Activated CD8-positive, alpha-beta memory T cell treated with anti-CD3 and anti-CD28 coated beads for 36 hours (primary cell): ENCODE results near the gene SIRPG. TPM values are rescaled to one million over a fixed set of nuclear protein-coding genes. Genes with fewer than 3 reads are reported as not detected.
"Not testable (repeated sequence)": the region's sequence is repeated elsewhere in the genome, so short reads cannot be mapped to it uniquely, and the experiment has no call there.

Source experiments
- CTCF ChIA-PET: fragments of 350-600 bp; sonication (Branson Sonifier 250); formaldehyde crosslinking; loops from one replicate; lab custom pipeline; 2021; ENCODE audit warnings: antibody characterized with exemption; lab: Charles Lee
- POLR2A ChIA-PET: fragments of 350-600 bp; sonication (Branson Sonifier 250); formaldehyde crosslinking; loops from one replicate; lab custom pipeline; 2021; ENCODE audit warnings: antibody characterized with exemption; lab: Charles Lee
- total RNA-seq, 2 experiments: library from RNA; stranded (reverse); gene quantifications; one replicate each; pipeline ENCODE4 v1.2.3, GENCODE V29; 2021

Gene SIRPG
- 10 to 100 TPM; 16.5 to 16.8 TPM for total RNA-seq

DNA sequence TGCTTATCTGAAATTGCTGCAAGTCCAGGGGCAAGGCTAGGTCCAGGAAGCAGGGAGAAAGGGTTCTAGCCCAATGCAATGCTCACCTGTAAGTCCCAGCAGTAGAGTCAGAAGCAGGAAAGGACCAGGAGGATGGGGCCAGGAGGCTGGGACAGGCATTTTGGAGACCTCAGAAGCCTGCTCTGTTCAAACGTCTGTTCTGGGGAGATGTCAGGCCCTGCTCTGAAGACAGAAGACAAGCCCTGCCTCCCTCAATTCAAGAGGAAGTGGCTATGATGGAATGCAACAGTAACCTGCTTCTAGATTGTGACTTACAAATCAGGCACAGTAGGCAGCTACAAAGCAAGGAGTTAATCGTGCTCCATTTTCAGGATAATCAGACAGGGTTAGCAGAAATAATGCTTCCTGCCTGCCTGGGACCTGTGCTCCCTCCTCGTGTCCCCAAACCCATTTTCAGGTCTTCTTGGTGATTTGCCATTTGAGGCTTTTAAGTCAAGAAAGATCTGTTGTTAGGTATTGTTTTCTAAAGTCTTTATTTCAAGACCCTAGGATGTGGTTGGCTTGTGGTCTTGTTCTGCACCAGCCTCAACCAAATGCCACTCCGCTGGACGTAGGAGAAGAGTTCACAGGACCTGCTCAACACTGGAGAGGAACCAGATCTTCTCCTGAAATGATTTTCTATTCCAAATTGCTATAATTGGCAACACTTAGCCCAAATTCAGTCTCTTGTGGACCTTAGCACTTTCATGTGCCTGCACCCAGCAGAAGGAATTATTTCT, at the start of gene SIRPG:
TSS of gene SIRPG (minus strand) at position 224 of the 779 bp plus-strand sequence. CDS start at position 159, 65 bp downstream.
- POLR2A ChIA-PET, result no interaction called here
- CTCF ChIA-PET, result interaction anchor here (1.1 to 1.9 kb wide), 2 partner anchors 8 to 18 kb away, joined by 3 to 6 read pairs; no protein-coding TSS in a partner anchor

DNA sequence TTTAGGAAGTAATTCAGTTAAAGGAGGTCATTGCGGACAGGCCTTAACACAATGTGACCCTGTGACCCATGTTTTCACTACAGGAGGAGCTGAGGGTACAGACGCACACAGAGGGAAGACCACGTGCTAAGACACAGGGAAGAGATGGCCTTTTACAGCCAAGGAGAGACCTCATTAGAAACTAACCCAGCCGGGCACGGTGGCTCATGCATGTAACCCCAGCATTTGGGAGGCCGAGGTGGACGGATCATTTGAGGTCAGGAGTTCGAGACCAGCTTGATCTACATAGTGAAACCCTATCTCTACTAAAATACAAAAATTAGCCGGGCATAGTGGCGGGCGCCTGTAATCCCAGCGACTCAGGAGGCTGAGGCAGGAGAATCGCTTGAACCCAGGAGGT, 49.3 kb upstream of the SIRPG start:
- CTCF ChIA-PET, result not testable (repeated sequence)

DNA sequence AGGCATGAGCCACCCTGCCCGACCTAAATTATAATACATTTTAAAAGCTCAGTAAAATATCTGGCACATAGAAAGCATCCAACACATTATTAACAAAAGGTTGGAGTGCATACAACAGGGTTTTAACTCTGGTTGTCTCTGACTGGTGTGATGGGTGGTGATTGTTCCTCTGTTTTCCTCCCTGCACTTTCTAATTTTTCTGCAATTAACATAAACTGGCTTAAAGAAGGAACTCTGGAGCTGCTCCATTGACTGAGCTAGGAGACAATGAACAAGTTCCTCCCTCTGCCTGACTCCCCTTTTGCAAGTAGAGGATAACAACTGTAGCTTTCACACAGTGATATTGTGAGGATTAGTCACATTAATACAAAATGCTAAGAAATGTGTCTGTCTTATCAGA, 48.5 kb upstream of the SIRPG start:
- POLR2A ChIA-PET, result no interaction called here
- CTCF ChIA-PET, result interaction anchor here (0.7 kb wide), 1 partner anchor 21 kb away, joined by 3 read pairs; no protein-coding TSS in a partner anchor

More for the DNA sequence above, 49.3 kb upstream of the SIRPG start:
- POLR2A ChIA-PET, result not testable (repeated sequence)

DNA sequence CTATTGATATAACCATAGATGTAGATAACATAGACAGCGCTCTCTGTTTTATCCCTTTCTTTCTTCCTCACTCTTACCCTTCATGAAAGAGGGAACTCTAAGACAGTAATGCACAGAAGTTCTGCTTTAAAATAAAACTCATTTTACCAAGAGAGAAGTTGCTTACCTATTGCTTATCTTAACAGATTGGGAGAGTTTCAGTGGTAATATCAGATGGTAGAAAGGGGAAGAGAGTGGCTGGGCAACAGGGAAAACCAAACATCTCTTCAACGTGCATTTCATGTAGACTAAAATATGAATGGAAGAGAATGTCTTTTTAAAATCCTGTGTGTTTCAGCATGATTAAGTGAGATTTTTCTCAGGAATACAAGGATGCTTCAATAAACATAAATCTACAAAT, 45.3 kb upstream of the SIRPG start:
- ChIA-PET CTCF (no interaction called here), POLR2A (no interaction called here)

DNA sequence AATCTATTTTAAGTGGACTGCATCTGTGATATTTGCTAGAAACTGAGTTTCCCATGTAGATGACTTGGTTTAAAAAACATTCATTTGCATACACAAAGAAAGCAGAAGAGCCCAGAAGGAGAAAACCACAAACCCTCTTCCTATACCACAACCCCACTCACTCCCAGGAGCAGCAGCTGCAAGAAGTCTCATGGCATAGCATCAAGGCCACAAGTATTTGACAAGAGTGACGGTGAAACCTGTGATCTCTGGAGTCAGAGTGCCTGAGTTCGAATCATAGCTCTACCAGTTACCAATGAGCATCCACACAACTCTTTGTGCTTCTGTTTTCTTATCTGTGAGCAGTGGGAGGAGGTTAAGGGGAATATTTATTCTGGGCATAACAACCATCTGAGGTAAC, 44.7 kb upstream of the SIRPG start:
- CTCF ChIA-PET, result no interaction called here
- POLR2A ChIA-PET, result no interaction called here

DNA sequence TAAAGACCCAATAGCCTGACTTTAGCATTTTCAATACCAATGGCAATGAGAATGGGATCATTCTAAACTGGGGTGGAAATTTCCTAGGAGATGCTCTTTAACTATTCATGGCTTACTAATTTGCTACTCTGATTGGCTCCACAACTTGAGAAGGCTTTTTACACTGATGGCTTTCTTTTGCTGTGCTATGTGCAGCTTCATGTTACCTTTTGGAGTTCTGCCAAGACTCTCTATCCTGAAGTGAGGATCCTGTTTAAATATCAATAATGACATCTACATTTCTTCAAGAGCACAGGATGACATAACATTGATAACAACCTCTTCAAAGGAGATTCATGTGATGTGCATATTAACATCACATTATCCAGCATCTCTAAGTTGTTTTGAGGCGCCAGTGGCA, 43.4 kb upstream of the SIRPG start:
- POLR2A ChIA-PET, result no interaction called here

DNA sequence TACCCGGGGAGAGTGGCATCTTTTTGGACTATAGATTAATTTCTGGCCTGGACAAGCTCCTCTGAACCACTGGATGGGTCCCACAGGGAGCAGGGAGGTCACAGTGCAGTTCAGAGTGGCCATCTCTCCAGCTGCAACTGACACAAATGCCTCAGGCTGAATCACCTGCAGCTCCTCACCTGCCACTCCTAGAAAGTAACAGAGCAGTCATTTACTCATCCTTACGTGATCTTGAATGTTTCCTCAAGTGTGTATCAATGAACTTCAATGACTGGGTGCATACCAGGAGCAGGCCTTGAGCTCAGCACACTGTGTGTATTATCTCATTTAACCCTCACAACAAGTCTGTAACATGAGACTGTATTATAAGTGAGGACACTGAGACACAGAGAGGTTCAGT, 40.0 kb upstream of the SIRPG start:
- POLR2A ChIA-PET, result no interaction called here
- CTCF ChIA-PET, result interaction anchor here (0.7 to 2.2 kb wide), 2 partner anchors 37 to 793 kb away, joined by 5 to 7 read pairs; no protein-coding TSS in a partner anchor

More for the DNA sequence above, 43.4 kb upstream of the SIRPG start:
- CTCF ChIA-PET, result interaction anchor here (1.2 kb wide), 1 partner anchor 76 kb away, joined by 3 read pairs; no protein-coding TSS in a partner anchor

DNA sequence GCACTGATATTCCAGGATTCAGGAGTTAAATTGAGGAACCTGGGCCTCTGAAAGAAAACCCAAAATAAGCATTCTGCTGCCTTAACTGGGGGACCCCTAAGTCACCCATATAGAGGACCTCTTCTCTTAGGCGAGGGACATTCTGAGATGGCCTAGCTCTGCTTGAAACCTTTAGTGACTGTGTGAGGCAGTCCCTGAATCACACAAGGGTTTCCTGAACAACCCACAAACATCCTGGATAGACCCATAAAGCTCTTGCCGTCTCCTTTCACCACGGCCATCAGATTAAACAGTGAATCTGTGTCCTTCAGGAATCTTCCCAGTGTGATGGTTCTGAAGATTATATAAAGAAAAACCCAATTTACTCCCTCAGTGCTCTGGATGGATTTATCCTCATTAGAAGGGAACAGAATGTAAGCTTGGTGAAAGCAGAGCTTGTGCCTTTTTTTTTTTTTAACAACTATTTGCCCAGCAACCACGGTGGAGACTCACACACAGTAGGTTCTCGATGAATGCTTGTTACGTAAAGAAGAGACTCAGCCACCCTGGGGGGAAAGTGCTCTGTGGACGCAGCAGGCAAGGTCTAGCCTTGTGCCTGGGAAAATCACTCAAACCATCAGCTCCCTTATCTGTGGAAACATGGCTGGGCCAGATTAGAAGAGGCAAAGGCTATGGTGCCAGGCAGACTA, 39.1 kb upstream of the SIRPG start:
- POLR2A ChIA-PET, result no interaction called here
- CTCF ChIA-PET, result interaction anchor here (1.0 to 2.2 kb wide), 2 partner anchors 15 to 38 kb away, joined by 4 to 7 read pairs; no protein-coding TSS in a partner anchor

DNA sequence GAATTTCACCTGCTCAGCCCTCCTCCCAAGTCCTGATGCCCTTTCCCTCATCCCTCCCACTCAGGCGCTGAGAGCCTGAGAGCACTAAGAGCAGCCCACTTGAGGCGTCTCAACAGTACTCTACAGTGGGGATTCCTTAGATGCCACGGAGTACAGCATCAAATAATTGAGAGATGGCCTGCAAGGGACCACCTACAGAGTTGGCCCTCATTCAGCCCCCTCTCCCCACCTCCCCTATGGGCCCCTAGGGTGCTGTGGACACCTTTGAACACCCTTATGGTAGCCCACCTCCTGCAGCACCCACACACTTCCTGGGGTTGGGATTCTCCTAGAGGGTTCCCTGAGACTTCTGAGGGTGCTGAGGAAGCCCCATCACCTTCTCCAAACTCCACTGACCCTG, 37.1 kb upstream of the SIRPG start:
- POLR2A ChIA-PET, result no interaction called here
- CTCF ChIA-PET, result no interaction called here

DNA sequence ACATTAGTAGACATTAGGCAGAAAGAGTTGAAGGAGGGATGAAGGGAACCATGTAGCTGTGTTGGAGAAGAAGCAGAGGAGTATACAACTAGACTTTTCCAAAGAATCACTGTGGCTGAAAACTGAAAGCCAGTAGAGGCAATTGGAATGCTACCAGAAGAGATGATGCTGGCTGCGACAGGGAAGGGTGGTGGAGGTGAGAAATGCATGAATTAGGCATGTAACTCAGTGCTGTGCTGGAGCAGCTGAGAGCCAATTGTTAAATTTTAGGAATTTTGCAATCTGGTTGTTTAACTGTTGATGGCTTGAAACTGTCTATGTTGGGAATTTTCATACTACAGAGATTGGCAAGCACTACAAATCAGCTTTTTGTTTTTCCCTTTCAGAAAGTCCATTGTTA, 35.8 kb upstream of the SIRPG start:
- POLR2A ChIA-PET, result no interaction called here
- CTCF ChIA-PET, result no interaction called here

DNA sequence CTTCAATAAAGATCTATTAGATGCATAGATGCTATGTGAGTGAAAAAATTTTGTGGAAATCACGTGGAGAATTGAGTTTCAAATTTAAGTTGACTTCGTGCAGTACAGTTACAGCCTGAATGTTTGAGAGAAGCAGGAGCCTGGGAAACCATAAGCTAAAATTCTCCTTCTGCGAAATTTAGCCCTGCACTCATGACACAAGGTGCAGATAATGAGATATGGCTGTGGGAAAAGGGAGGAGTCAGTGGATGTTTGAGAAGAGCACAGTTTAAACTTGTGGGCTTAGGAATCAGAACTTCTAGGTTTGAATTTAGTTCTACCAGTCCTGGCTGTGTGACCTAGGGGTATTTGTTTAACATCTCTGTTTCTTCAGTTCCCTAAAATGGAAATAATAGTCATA, 32.1 kb upstream of the SIRPG start:
- POLR2A ChIA-PET, result no interaction called here
- CTCF ChIA-PET, result no interaction called here

DNA sequence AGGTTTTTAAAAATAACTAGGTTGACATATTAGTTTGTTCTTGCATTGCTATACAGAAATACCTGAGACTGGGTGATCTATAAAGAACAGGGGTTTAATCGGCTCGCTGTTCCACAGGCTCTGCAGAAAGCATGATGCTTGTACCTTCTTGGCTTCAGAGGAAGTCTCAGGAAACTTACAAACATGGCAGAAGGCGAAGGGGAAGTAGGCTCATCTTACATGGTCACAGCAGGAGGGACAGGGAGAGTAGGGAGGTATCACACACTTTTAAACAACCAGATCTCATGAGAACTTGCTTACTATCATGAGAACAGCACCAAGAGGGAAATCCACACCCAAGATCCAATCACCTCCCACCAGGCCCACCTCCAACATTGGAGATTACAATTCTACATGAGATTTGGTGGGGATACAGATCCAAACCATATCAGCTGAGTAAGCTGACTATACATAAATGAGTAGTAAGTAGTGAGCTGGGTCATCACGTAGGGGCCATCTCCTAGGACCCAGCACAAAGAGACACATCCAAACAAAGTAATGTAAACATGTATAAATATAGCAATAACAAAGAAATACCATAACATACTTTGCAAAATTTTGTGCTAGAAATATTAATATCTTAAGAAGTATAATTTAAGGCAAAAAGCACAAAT, 31.4 kb upstream of the SIRPG start:
- CTCF ChIA-PET, result no interaction called here
- POLR2A ChIA-PET, result no interaction called here

DNA sequence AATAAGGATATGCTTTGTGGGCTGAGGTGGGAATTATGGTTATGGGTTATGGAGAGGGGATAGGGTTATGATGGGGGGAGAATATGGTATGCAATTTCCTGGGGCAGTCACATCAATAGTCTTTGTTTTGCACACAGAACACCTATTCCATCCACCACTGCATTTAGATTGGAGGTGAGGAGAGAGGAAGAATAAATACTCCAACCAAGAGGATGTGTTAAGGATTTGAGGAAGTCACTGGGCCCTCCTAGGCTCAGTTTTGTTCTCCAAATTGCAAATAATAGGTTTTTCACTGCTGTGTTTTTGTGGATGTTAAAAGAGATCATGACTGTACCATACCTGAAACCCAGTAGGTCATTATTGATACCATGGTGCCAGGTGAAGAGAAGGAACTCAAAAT, 29.5 kb upstream of the SIRPG start:
- POLR2A ChIA-PET, result no interaction called here
- CTCF ChIA-PET, result interaction anchor here (1.1 kb wide), 1 partner anchor 13 kb away, joined by 3 read pairs; no protein-coding TSS in a partner anchor

DNA sequence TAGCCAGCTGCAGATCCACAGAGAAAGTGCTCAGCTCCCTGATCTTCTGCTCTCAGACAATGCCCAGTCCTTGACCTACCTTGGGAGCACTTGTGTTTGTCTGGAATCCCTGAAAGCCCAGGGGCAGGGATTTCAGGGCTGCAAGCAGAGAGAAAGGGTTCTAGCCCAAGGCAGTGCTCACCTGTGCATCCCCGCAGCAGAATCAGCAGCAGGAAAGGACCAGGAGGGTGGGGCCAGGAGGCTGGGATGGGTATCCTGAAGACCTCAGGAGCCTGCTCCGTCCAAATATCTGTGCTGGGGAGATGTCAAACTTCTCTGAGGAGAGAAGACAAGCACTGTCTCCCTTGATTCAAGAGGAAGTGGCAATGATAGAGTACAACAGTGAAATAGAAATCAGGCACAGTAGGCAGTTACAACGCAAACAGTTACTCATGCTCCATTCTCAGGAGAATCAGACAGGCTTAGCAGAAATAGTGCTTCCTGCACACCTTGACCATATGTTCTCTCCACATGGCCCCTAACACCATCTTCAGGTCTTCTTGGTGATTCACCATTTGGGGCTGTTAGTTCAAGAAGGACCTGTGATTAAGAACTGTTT, 28.7 kb upstream of the SIRPG start:
- POLR2A ChIA-PET, result no interaction called here
- CTCF ChIA-PET, result interaction anchor here (1.1 kb wide), 1 partner anchor 14 kb away, joined by 3 read pairs; no protein-coding TSS in a partner anchor

DNA sequence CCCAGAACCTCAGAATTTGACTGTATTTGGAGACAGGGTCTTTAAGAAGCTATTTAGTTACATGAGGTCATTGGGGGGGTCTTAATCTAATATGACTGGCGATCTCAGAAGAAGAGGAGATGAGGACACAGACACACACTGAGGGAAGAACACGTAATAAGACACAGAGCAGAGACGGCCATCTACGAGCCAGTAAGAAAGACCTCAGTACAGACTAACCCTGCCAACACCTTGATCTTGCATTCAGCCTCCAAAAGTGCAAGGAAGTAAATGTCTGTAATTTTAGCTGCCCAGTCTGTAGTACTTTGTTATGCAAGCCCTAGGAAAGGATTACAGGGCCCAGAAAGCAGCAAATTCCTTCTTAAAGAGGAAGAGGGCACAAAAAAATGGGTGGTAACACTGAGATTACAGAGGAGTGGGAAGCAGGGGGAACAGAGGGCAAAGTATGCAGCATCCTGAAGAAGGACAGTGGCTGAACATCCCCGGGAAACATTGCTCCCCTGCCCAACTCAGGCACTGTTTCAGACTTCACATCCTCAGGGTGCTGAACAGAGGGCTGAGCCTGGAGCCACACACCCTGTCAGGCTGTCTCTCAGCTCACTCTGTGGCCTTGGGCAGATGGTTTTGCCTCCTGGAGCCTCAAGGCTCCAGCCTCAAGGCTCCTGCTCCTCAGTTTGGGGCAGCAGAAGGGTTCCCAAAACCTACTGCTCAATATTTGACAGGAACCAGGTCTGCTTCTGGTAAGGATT, 27.9 kb upstream of the SIRPG start:
- POLR2A ChIA-PET, result no interaction called here

DNA sequence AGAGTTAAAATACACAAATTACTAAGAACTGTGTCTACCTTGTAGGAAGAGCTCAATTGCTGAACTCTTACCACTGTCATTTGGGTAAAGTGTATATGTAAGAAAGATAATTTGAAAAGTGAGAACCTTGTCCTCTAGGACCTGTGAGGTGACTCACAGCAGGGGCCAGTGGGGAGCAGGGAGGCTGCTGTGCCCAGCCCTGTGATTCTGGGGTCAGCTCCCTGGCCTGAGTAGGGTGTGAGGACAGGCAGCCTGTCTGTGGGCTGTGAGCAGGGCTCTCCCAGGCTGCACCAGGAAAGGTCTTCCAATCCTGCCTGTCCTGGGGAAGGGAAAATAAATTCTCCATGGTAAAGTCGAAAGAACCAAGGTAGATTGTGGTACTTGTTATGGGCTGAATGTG, 27.3 kb upstream of the SIRPG start:
- POLR2A ChIA-PET, result no interaction called here
- CTCF ChIA-PET, result interaction anchor here (0.5 kb wide), 1 partner anchor 21 kb away, joined by 3 read pairs; no protein-coding TSS in a partner anchor

More for the DNA sequence above, 27.9 kb upstream of the SIRPG start:
- CTCF ChIA-PET, result no interaction called here

DNA sequence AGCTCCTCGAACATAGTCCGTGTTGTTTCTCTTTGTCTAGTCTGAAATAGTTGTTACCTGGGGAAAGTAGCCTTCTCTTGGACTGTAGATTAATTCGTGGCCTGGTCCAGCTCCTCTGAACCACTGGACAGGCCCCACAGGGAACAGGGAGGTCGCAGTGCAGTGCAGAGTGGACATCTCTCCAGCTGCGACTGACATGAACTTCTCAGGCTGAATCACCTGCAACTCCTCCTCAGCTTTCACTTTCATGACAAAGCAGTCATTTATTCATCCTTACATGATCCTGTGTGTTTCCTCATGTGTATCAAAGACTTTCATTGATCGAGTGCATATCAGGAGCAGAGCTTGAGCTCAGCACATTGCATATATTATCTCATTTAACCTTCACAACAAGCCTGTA, 19.1 kb upstream of the SIRPG start:
- POLR2A ChIA-PET, result interaction anchor here (1.1 kb wide), 1 partner anchor 51 kb away, joined by 3 read pairs; no protein-coding TSS in a partner anchor
- CTCF ChIA-PET, result interaction anchor here (1.3 to 1.4 kb wide), 2 partner anchors 20 to 100 kb away, joined by 3 read pairs; no protein-coding TSS in a partner anchor

DNA sequence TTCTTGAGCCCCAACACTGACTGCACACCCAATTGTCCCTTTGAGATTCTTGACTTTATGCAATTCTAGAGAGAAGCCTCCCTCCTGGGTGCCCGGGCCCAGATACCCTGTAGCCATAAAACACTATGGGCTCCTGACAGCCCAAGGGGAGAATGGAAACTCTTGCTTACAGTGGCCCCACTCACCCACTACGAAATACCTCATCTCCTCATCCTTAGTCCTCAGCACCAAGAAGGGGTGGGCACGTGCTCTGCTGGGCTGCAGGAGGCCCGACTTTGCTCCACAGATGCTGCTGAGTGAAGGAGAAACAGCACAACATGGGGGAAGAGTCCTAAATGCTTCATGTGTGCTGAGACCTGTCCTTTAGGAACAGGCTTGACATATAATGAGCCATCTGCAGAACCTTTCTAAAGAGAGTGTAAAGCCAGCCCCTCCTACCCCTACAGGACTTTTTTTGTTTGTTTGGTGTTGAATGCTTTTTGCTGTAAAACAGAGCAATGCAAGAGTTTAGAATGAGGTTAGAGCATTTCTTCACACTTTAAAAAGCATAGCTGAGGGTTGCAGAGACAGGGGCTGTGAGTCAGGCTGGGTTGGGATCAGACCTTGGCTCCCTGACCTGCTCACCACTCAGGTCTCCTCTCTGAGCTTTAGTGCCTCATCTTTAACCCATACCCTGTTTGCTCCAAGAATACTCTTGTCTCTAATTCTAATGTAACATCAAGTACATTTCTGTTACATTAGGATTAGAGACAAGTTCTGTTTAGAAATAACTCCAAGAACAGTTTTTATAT, 17.6 kb upstream of the SIRPG start:
- CTCF ChIA-PET, result interaction anchor here (0.8 to 1.4 kb wide), 3 partner anchors 10 to 102 kb away, joined by 3 to 4 read pairs (median 3); no protein-coding TSS in a partner anchor

More for the DNA sequence above, 17.6 kb upstream of the SIRPG start:
- POLR2A ChIA-PET, result no interaction called here
